ENCODE measurements around the gene SPEN. TPM values are rescaled to one million over a fixed set of nuclear protein-coding genes. Genes with fewer than 3 reads are reported as not detected.
"Not testable (repeated sequence)": the region's sequence is repeated elsewhere in the genome, so short reads cannot be mapped to it uniquely, and the experiment has no call there.

SPEN gene
- total RNA-seq, 1 donor from 2014 or later: 37.8 TPM

- no peak for DNase-seq (ENCODE audit: low spot score)
Observed at GRCh38 chr1:15884477-15884876, 37.0 kb downstream of the SPEN start.

GRCh38 chr1:15885269-15885668 is 37.8 kb downstream of the SPEN start:
- no peak for DNase-seq (ENCODE audit: low spot score)
- intact Hi-C loops (cut with DNase I): loop anchor here (1.0 to 5.0 kb wide), 2 partner anchors 50 to 62 kb away; no protein-coding TSS in a partner anchor

More at GRCh38 chr1:15884477-15884876, 37.0 kb downstream of the SPEN start:
- intact Hi-C loops (cut with DNase I): no loop called here

GRCh38 chr1:15885701-15886610 is 38.4 kb downstream of the SPEN start:
- intact Hi-C loops (cut with DNase I): loop anchor here (1.0 to 5.0 kb wide), 3 partner anchors 37 to 61 kb away; no protein-coding TSS in a partner anchor
- DNase-seq (ENCODE audit: low spot score): peak; percentile 98

GRCh38 chr1:15886611-15887167 is 39.2 kb downstream of the SPEN start:
- intact Hi-C loops (cut with DNase I): loop anchor here (2.0 to 5.0 kb wide), 2 partner anchors 38 to 61 kb away; no protein-coding TSS in a partner anchor

GRCh38 chr1:15892857-15893599 is 45.5 kb downstream of the SPEN start:
- DNase-seq (ENCODE audit: low spot score); intact Hi-C loops (cut with DNase I): not testable (repeated sequence)

More at GRCh38 chr1:15886611-15887167, 39.2 kb downstream of the SPEN start:
- DNase-seq (ENCODE audit: low spot score): no peak

GRCh38 chr1:15895233-15895632 is 47.7 kb downstream of the SPEN start:
- intact Hi-C loops (cut with DNase I): no loop called here
- no peak for DNase-seq (ENCODE audit: low spot score)

- DNase-seq (ENCODE audit: low spot score); intact Hi-C loops (cut with DNase I): not testable (repeated sequence)
Observed at GRCh38 chr1:15896841-15897610, 49.5 kb downstream of the SPEN start.

- intact Hi-C loops (cut with DNase I): no loop called here
- DNase-seq (ENCODE audit: low spot score): no peak
Observed at GRCh38 chr1:15899266-15899665, 51.8 kb downstream of the SPEN start.

- intact Hi-C loops (cut with DNase I): no loop called here
- DNase-seq (ENCODE audit: low spot score): no peak
Observed at GRCh38 chr1:15900662-15901279, 53.3 kb downstream of the SPEN start.

GRCh38 chr1:15902882-15903281 is 55.4 kb downstream of the SPEN start:
- no peak for DNase-seq (ENCODE audit: low spot score)
- intact Hi-C loops (cut with DNase I): no loop called here

GRCh38 chr1:15908597-15908996 is 61.1 kb downstream of the SPEN start:
- no peak for DNase-seq (ENCODE audit: low spot score)
- intact Hi-C loops (cut with DNase I): no loop called here

- DNase-seq (ENCODE audit: low spot score): no peak
- intact Hi-C loops (cut with DNase I): no loop called here
Observed at GRCh38 chr1:15911141-15911540, 63.6 kb downstream of the SPEN start.

- no peak for DNase-seq (ENCODE audit: low spot score)
- intact Hi-C loops (cut with DNase I): no loop called here
Observed at GRCh38 chr1:15911927-15912326, 64.4 kb downstream of the SPEN start.

- intact Hi-C loops (cut with DNase I); DNase-seq (ENCODE audit: low spot score): not testable (repeated sequence)
Observed at GRCh38 chr1:15913607-15914006, 66.1 kb downstream of the SPEN start.

GRCh38 chr1:15915991-15916390 is 68.5 kb downstream of the SPEN start:
- intact Hi-C loops (cut with DNase I): no loop called here
- no peak for DNase-seq (ENCODE audit: low spot score)

- no peak for DNase-seq (ENCODE audit: low spot score)
- intact Hi-C loops (cut with DNase I): no loop called here
Observed at GRCh38 chr1:15916417-15916816, 68.9 kb downstream of the SPEN start.

- intact Hi-C loops (cut with DNase I): no loop called here
- no peak for DNase-seq (ENCODE audit: low spot score)
Observed at GRCh38 chr1:15916916-15917315, 69.4 kb downstream of the SPEN start.

- intact Hi-C loops (cut with DNase I): no loop called here
- no peak for DNase-seq (ENCODE audit: low spot score)
Observed at GRCh38 chr1:15918962-15919715, 71.6 kb downstream of the SPEN start.
